Smooth muscle cell (in vitro differentiated cells): ENCODE measurements around the gene MFNG. TPM values are rescaled to one million over a fixed set of nuclear protein-coding genes. Genes with fewer than 3 reads are reported as not detected.

Experiments
- DNase-seq: peaks from one replicate; lab custom pipeline; 2025; ENCODE audit not compliant: unreplicated experiment; lab: John Stamatoyannopoulos, UW
- H2AFZ ChIP-seq: fragments of 200-600 bp; sonication (generic); 2 replicates; pipeline ENCODE4 v1.6.0; 2016; ENCODE audit warnings: antibody characterized with exemption, low read depth, mild to moderate bottlenecking
- H3F3A ChIP-seq: fragments of 200-600 bp; sonication (generic); 2 replicates; pipeline ENCODE4 v1.6.0; 2017; ENCODE audit warnings: antibody characterized with exemption, low read depth
- H3K27ac ChIP-seq: fragments of 200-600 bp; sonication (generic); 2 replicates; pipeline ENCODE4 v1.5.1; 2016; ENCODE audit warnings: low read depth, mild to moderate bottlenecking
- H3K27me3 ChIP-seq: fragments of 200-600 bp; sonication (generic); 2 replicates; pipeline ENCODE4 v1.6.1; 2016; ENCODE audit warnings: low read depth, mild to moderate bottlenecking
- H3K36me3 ChIP-seq: fragments of 200-600 bp; sonication (generic); 2 replicates; pipeline ENCODE4 v1.5.1; 2016; ENCODE audit warnings: low read depth
- H3K4me1 ChIP-seq: fragments of 200-600 bp; sonication (generic); 2 replicates; pipeline ENCODE4 v1.5.1; 2016; ENCODE audit warnings: low read depth
- H3K4me2 ChIP-seq: fragments of 200-600 bp; sonication (generic); 2 replicates; pipeline ENCODE4 v1.6.0; 2016; ENCODE audit warnings: mild to moderate bottlenecking
- H3K4me3 ChIP-seq: fragments of 200-600 bp; sonication (generic); 2 replicates; pipeline ENCODE4 v1.5.1; 2016; ENCODE audit warnings: mild to moderate bottlenecking
- H3K79me2 ChIP-seq: fragments of 200-600 bp; sonication (generic); 2 replicates; pipeline ENCODE4 v1.6.0; 2016; ENCODE audit warnings: low read depth, mild to moderate bottlenecking
- H3K9ac ChIP-seq: fragments of 200-600 bp; sonication (generic); 2 replicates; pipeline ENCODE4 v1.6.0; 2016; ENCODE audit warnings: low read depth
- H3K9me3 ChIP-seq: fragments of 200-600 bp; sonication (generic); replicated peaks from 2 replicates; pipeline ENCODE4 v1.5.1; 2016; ENCODE audit warnings: low read depth
- H4K20me1 ChIP-seq: fragments of 200-600 bp; sonication (generic); 2 replicates; pipeline ENCODE4 v1.6.0; 2016; ENCODE audit warnings: low read depth
- WGBS: methylation state at CpG from one replicate; pipeline ENCODE4 v1.1.7; 2016; ENCODE audit warnings: low lambda C conversion rate; 5-methylcytosine and 5-hydroxymethylcytosine counted together
- polyA plus RNA-seq: library from polyadenylated mRNA; unstranded; fragments of >200 nt; fragmentation: Nextera tagmentation; extraction: Ambion mirVana; gene quantifications from 2 replicates; pipeline ENCODE4 v1.2.1, GENCODE V29; 2016
- total RNA-seq: library from RNA; depleted of rRNA; stranded (reverse); fragments of >200 nt; gene quantifications from 2 replicates; pipeline ENCODE4 v1.2.3, GENCODE V29; 2014
- TF ChIP-seq, protein P1 (sequence below): fragments of 200-600 bp; sonication (generic); IDR thresholded peaks from 2 replicates; pipeline ENCODE4 v1.5.1; 2017; ENCODE audit warnings: borderline replicate concordance, mild to moderate bottlenecking, antibody characterized with exemption; ENCODE audit not compliant: insufficient read depth, poor library complexity, severe bottlenecking

MFNG gene
- total and polyA plus RNA-seq, 2 experiments from 2014 or later, result 0.40 TPM; not detected in 1

DNA sequence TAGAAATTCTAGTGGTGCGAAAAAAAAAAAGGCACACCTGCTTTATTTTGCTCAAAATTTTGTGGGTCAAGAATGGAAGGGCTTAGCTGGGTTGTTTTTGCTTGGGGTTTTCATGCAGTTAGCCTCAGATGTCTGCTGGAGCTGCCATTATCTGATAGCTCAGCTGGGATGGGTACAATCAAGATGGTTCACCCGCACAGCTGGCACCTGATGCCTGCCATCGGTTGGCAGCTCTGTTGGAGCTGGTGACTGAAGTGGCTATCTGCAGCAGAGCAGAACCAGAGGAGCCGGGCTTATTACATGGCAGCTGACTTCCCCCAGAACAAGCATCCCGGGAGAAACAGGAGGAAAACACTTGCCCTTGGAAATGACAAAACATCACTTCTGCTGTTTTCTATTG is 46.8 kb downstream of the MFNG start:
- Histone ChIP-seq H3K4me3 (no peak overlapping the region), H3K27ac (no peak overlapping the region), H3K27me3 (no peaks in the 10 kb centered on the region), H2AFZ (no peak overlapping the region), H3F3A (no peaks in the 10 kb centered on the region), H3K9ac (no peak overlapping the region), H3K9me3 (no peaks in the 10 kb centered on the region), H3K4me2 (no peak overlapping the region), H3K79me2 (no peaks in the 10 kb centered on the region), H3K4me1 (no peaks in the 10 kb centered on the region), H3K36me3 (no peaks in the 10 kb centered on the region), H4K20me1 (no peaks in the 10 kb centered on the region)
- TF ChIP-seq, protein P1, sequence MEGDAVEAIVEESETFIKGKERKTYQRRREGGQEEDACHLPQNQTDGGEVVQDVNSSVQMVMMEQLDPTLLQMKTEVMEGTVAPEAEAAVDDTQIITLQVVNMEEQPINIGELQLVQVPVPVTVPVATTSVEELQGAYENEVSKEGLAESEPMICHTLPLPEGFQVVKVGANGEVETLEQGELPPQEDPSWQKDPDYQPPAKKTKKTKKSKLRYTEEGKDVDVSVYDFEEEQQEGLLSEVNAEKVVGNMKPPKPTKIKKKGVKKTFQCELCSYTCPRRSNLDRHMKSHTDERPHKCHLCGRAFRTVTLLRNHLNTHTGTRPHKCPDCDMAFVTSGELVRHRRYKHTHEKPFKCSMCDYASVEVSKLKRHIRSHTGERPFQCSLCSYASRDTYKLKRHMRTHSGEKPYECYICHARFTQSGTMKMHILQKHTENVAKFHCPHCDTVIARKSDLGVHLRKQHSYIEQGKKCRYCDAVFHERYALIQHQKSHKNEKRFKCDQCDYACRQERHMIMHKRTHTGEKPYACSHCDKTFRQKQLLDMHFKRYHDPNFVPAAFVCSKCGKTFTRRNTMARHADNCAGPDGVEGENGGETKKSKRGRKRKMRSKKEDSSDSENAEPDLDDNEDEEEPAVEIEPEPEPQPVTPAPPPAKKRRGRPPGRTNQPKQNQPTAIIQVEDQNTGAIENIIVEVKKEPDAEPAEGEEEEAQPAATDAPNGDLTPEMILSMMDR, result no peak
- WGBS, result 78% methylated on average over 5 of the region's 5 CpGs
- DNase-seq, result no peak

DNA sequence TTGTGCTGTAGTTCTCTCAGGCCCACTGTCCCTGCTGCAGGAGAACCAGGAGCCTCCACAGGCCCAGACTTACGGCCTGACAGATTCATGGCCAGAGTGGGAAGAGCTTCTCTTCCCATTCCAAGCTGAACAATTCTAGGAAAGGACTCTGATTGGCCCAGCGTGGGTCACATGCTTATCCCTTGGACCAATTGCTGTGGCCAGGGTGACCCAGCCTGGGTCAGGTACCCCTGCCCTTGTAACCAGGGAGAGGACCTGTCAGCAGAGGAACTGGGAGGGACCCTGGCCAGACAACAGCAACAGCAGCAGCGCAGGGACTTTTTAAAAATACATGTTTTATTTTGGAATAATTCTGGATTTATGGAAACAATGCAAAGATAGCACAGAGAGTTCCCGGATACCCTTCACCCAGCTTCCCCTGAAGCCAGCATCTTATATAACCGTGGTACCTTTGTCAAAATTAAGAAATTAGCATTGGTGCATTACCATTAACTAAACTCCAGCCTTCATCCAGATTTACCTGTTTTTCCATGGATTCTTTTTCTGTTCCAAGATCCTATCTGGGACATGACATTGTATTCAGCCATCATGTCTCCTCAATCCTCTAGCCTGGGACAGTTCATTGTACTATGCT is 50.1 kb downstream of the MFNG start:
- no peaks in the 10 kb centered on the region for H3K9me3 ChIP-seq
- H4K20me1 ChIP-seq, result no peaks in the 10 kb centered on the region
- WGBS, result 96% methylated on average over 5 of the region's 5 CpGs
- H2AFZ ChIP-seq, result no peak overlapping the region
- H3K9ac ChIP-seq, result no peak overlapping the region
- H3F3A ChIP-seq, result peaks cover 11% of the 10 kb centered on the region
- H3K4me1 ChIP-seq, result peaks cover 5% of the 10 kb centered on the region
- H3K4me2 ChIP-seq, result no peak overlapping the region
- no peak overlapping the region for H3K27ac ChIP-seq
- H3K79me2 ChIP-seq, result no peaks in the 10 kb centered on the region
- no peak overlapping the region for H3K4me3 ChIP-seq
- no peaks in the 10 kb centered on the region for H3K27me3 ChIP-seq
- no peaks in the 10 kb centered on the region for H3K36me3 ChIP-seq
- no peak for DNase-seq
- TF ChIP-seq, protein P1, result no peak

DNA sequence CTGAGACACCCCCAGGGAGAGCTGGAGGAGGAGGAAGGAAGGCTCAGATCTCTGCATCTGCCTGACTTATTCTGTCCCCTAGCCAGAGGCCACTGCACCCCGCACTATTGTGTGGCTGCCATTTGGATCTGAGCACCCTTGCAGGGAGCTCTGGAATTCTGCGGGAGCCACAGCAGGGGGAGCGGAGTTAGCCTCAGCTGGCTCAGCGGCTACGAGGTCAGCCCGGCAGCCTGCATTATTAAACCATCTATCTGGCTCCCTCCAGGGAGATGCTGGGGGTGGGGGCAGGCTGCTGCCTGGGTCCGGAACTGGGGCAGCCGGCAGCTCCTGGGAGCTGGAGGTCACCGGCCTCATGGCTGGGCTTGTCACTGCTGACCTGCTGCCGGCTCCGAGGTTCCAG is 52.4 kb downstream of the MFNG start:
- TF ChIP-seq, protein P1, result no peak
- no peaks in the 10 kb centered on the region for H3K36me3 ChIP-seq
- H3K4me2 ChIP-seq, result no peak overlapping the region
- H3K9ac ChIP-seq, result no peak overlapping the region
- H3K4me3 ChIP-seq, result no peak overlapping the region
- DNase-seq, result no peak
- no peak overlapping the region for H2AFZ ChIP-seq
- peaks cover under 1% of the 10 kb centered on the region for H3K27me3 ChIP-seq
- H3K27ac ChIP-seq, result no peak overlapping the region
- no peaks in the 10 kb centered on the region for H3K9me3 ChIP-seq
- peaks cover 11% of the 10 kb centered on the region for H3F3A ChIP-seq
- 73% methylated on average over 11 of the region's 11 CpGs for WGBS
- no peaks in the 10 kb centered on the region for H4K20me1 ChIP-seq
- no peaks in the 10 kb centered on the region for H3K79me2 ChIP-seq
- H3K4me1 ChIP-seq, result peaks cover 5% of the 10 kb centered on the region

DNA sequence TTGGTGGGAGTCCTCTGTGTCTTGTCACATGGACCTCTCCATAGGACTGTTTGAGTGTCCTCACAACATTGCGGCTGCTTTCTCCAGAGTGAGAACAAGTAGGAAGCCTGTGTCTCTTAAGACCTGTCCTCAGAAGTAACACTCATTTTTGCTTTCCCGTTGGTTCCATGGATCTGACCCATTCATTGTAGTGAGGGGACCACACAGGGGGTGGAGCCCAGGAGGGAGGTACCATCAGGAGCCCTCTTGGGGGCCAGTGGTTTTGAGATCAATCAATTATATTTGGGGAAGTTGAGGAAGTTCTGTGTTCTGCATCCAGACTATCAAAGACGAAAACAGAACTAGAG is 53.5 kb downstream of the MFNG start:
- Histone ChIP-seq H3K9ac (no peak overlapping the region), H2AFZ (no peak overlapping the region), H3K27me3 (peaks cover 12% of the 10 kb centered on the region), H3K79me2 (no peaks in the 10 kb centered on the region), H4K20me1 (no peaks in the 10 kb centered on the region), H3K4me2 (no peak overlapping the region), H3K27ac (peak overlapping the region; percentile 87), H3F3A (peaks cover 11% of the 10 kb centered on the region), H3K4me3 (no peak overlapping the region), H3K36me3 (no peaks in the 10 kb centered on the region), H3K4me1 (peaks cover 5% of the 10 kb centered on the region), H3K9me3 (no peaks in the 10 kb centered on the region)
- TF ChIP-seq, protein P1, result no peak
- 96% methylated on average over 3 of the region's 3 CpGs for WGBS
- no peak for DNase-seq
